ENCODE results near the gene GPR62. TPM values are rescaled to one million over a fixed set of nuclear protein-coding genes. Genes with fewer than 3 reads are reported as not detected.

Gene GPR62
- total and polyA plus RNA-seq, 2 donors (not counting 3 experiments of a cell fraction or from before 2014, with no cell fraction given) = 0.04 to 0.15 TPM

DNA sequence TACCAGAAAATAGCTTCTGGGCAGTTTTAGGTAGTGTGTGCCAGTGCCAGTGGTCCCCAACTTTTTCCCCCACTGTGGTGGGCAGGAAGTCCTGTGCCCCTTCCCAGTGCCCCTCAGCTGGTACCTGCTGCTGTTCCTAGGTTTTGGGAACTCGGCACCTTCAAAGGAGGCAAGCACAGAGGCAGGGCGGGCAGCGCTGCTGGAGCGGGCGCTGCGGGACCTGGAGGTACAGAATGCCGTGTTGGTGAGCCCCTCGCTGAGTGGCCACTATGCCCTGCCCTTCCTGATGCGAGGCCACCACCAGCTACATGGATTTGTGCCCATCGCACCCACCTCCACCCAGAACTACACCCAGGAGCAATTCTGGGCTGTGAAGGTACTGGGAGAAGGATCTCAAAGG, 25.1 kb downstream of the GPR62 start:
- no peak overlapping the region for H3K4me2 ChIP-seq (ENCODE audit: insufficient read depth, low read length)
- ChIA-PET POLR2A (no interaction called here), CTCF (no interaction called here)
- H3K9me3 ChIP-seq (replicated peaks; ENCODE audit: control insufficient read depth, insufficient read depth, low read length) = no peaks in the 10 kb centered on the region
- no peak overlapping the region for H3K9ac ChIP-seq (replicated peaks; ENCODE audit: extremely low read depth, insufficient read depth, low read length)
- TF ChIP-seq EZH2 (IDR thresholded peaks at IDR 0.05; ENCODE audit: borderline replicate concordance, low read depth, low read length, severe bottlenecking) = no peak
- TF ChIP-seq POLR2AphosphoS5 (IDR thresholded peaks at IDR 0.05; ENCODE audit: insufficient read depth, low read depth, low read length) = no peak
- TF ChIP-seq, protein P1, sequence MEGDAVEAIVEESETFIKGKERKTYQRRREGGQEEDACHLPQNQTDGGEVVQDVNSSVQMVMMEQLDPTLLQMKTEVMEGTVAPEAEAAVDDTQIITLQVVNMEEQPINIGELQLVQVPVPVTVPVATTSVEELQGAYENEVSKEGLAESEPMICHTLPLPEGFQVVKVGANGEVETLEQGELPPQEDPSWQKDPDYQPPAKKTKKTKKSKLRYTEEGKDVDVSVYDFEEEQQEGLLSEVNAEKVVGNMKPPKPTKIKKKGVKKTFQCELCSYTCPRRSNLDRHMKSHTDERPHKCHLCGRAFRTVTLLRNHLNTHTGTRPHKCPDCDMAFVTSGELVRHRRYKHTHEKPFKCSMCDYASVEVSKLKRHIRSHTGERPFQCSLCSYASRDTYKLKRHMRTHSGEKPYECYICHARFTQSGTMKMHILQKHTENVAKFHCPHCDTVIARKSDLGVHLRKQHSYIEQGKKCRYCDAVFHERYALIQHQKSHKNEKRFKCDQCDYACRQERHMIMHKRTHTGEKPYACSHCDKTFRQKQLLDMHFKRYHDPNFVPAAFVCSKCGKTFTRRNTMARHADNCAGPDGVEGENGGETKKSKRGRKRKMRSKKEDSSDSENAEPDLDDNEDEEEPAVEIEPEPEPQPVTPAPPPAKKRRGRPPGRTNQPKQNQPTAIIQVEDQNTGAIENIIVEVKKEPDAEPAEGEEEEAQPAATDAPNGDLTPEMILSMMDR (IDR thresholded peaks at IDR 0.05; ENCODE audit: extremely low read depth in 1 of 2, insufficient read depth in 1 of 2, low read depth in 1 of 2, low read length in 2 of 2) = no peak
- TF ChIP-seq GATA2 (IDR thresholded peaks at IDR 0.05; ENCODE audit: insufficient read depth, insufficient read length, low read depth, low read length) = no peak
- no peak for TF ChIP-seq POLR2A (IDR thresholded peaks at IDR 0.05; ENCODE audit: low read depth, low read length)
- H3K4me1 ChIP-seq (ENCODE audit: control insufficient read depth, extremely low read depth, insufficient read depth, low read length) = peaks cover 21% of the 10 kb centered on the region
- no peak overlapping the region for H3K27ac ChIP-seq (ENCODE audit: insufficient read depth, low read depth, low read length)
- no peak for DNase-seq (ENCODE audit: low read depth, low spot score)
- H3K36me3 ChIP-seq (ENCODE audit: control insufficient read depth in 2 of 2, extremely low read depth in 1 of 2, insufficient read depth in 2 of 2, low read length in 2 of 2) = no peaks in the 10 kb centered on the region
- H3K79me2 ChIP-seq (ENCODE audit: control insufficient read depth, insufficient read depth, low read length) = no peaks in the 10 kb centered on the region
- FAIRE-seq = no peak
- intact Hi-C loops (cut with micrococcal nuclease) = no loop called here
- dilution Hi-C loops (cut with MboI; ENCODE audit: extremely low pct_ligation_motif_present, low sequenced_read_pairs) = no loop called here
- no peak overlapping the region for H2AFZ ChIP-seq (ENCODE audit: low read depth, low read length)
- H3K27me3 ChIP-seq (ENCODE audit: control insufficient read depth in 2 of 2, insufficient read depth in 2 of 2, low read length in 2 of 2) = no peaks in the 10 kb centered on the region
- no TSS peak for BruUV-seq (replicated peaks)
- no peaks in the 10 kb centered on the region for H4K20me1 ChIP-seq (replicated peaks; ENCODE audit: control insufficient read depth, extremely low read depth, insufficient read depth, low read length)
- H3K9me1 ChIP-seq (replicated peaks; ENCODE audit: control insufficient read depth, extremely low read depth, insufficient read depth, low read length) = no peaks in the 10 kb centered on the region
- H3K4me3 ChIP-seq (replicated peaks in 1 of 3; ENCODE audit: insufficient read depth in 1 of 3, low read depth in 1 of 3, low read length in 3 of 3) = no peak overlapping the region

DNA sequence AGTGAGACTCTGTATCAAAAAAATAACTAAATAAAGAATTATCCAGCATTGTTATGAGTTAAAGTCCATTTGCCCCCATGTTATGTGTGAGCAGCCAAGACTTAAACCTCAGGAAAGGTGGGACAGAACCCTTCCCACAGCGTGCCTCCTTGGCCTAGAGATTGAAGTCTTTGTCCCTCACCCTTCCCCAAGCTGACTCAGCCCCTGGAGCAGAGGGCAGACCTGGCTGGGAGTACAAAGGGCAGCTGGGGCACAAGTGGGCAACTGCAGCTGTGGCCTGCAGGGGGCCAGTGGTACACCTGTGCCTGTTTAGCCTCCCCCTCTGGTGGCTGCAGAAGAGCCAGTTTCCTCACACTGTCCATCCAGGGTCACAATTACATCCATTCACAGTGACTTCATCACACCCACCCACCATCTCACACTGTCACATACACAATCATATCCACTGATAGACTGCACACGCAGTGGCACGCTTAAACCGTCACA, 27.2 kb downstream of the GPR62 start:
- Histone ChIP-seq H3K9me3 (replicated peaks; ENCODE audit: control insufficient read depth, insufficient read depth, low read length) (no peaks in the 10 kb centered on the region), H3K9me1 (replicated peaks; ENCODE audit: control insufficient read depth, extremely low read depth, insufficient read depth, low read length) (no peaks in the 10 kb centered on the region), H3K4me1 (ENCODE audit: control insufficient read depth, extremely low read depth, insufficient read depth, low read length) (peaks cover 14% of the 10 kb centered on the region), H2AFZ (ENCODE audit: low read depth, low read length) (peak overlapping the region; percentile 8), H3K27ac (ENCODE audit: insufficient read depth, low read depth, low read length) (no peak overlapping the region), H3K36me3 (ENCODE audit: control insufficient read depth in 2 of 2, extremely low read depth in 1 of 2, insufficient read depth in 2 of 2, low read length in 2 of 2) (no peaks in the 10 kb centered on the region), H3K9ac (replicated peaks; ENCODE audit: extremely low read depth, insufficient read depth, low read length) (no peak overlapping the region), H3K27me3 (ENCODE audit: control insufficient read depth in 2 of 2, insufficient read depth in 2 of 2, low read length in 2 of 2) (no peaks in the 10 kb centered on the region), H3K4me3 (replicated peaks in 1 of 3; ENCODE audit: insufficient read depth in 1 of 3, low read depth in 1 of 3, low read length in 3 of 3) (peak overlapping the region in 2 of 3 experiments; percentile 5 to 48), H3K4me2 (ENCODE audit: insufficient read depth, low read length) (peak overlapping the region; percentile 12), H3K79me2 (ENCODE audit: control insufficient read depth, insufficient read depth, low read length) (no peaks in the 10 kb centered on the region), H4K20me1 (replicated peaks; ENCODE audit: control insufficient read depth, extremely low read depth, insufficient read depth, low read length) (no peaks in the 10 kb centered on the region)
- intact Hi-C loops (cut with micrococcal nuclease) (loop anchor here (2.0 kb wide), 1 partner anchor 40 kb away; the partner anchor contains the start of gene PARP3), dilution Hi-C loops (cut with MboI; ENCODE audit: extremely low pct_ligation_motif_present, low sequenced_read_pairs) (no loop called here)
- TSS peak; percentile 40 for BruUV-seq (replicated peaks)
- DNase-seq (ENCODE audit: low read depth, low spot score) = no peak
- TF ChIP-seq, protein P1 (IDR thresholded peaks at IDR 0.05; ENCODE audit: extremely low read depth in 1 of 2, insufficient read depth in 1 of 2, low read depth in 1 of 2, low read length in 2 of 2) = peak; percentile 69 to 81
- no peak for TF ChIP-seq JUN (IDR thresholded peaks at IDR 0.05; ENCODE audit: borderline replicate concordance, insufficient read depth, insufficient read length, low read depth)
- TF ChIP-seq EZH2 (IDR thresholded peaks at IDR 0.05; ENCODE audit: borderline replicate concordance, low read depth, low read length, severe bottlenecking) = no peak
- TF ChIP-seq MAX (IDR thresholded peaks at IDR 0.05; ENCODE audit: insufficient read depth, insufficient read length) = peak; percentile 43
- peak; percentile 13 for TF ChIP-seq MYC (IDR thresholded peaks at IDR 0.05; ENCODE audit: low read depth, low read length)
- no peak for TF ChIP-seq GATA2 (IDR thresholded peaks at IDR 0.05; ENCODE audit: insufficient read depth, insufficient read length, low read depth, low read length)
- no peak for TF ChIP-seq FOS (IDR thresholded peaks at IDR 0.05; ENCODE audit: borderline replicate concordance, insufficient read depth, low read length)
- TF ChIP-seq POLR2AphosphoS5 (IDR thresholded peaks at IDR 0.05; ENCODE audit: insufficient read depth, low read depth, low read length) = peak; percentile 41
- no peak for TF ChIP-seq POLR2A (IDR thresholded peaks at IDR 0.05; ENCODE audit: low read depth, low read length)
- ChIA-PET POLR2A (interaction anchor here (0.7 to 1.9 kb wide), 4 partner anchors 9 to 14 kb away, joined by 3 to 15 read pairs (median 5); partner anchors contain the start of genes ABHD14B and RPL29), CTCF (interaction anchor here (0.8 to 3.0 kb wide), 12 partner anchors 8 to 75 kb away, joined by 3 to 37 read pairs (median 6); partner anchors contain the start of genes ABHD14A, ABHD14B, DUSP7 and PARP3)
- no peak for FAIRE-seq

Data from endothelial cell of umbilical vein (primary cell).